Left kidney (tissue), 8 donors: ENCODE measurements around the gene MFSD2A. TPM values are rescaled to one million over a fixed set of nuclear protein-coding genes. Genes with fewer than 3 reads are reported as not detected.
"Not testable (repeated sequence)": the region's sequence is repeated elsewhere in the genome, so short reads cannot be mapped to it uniquely, and the experiment has no call there.

ENCODE experiments used
- DNase-seq: peaks from one replicate; pipeline ENCODE4 v3.0.0-alpha.2; 2013
- long read RNA-seq, 8 donors: transcript quantifications; one replicate each; lab custom pipeline, GENCODE V29; 2026
- polyA plus RNA-seq: library from polyadenylated mRNA; unstranded; fragments of 120-200 nt; gene quantifications from one replicate; pipeline ENCODE4 v1.2.1, GENCODE V29; 2013; ENCODE audit not compliant: insufficient read length

The MFSD2A gene
- polyA plus RNA-seq: 2.0 TPM
- long read RNA-seq, donor 1, partial matches to known transcripts: 0 of 1 reads
- long read RNA-seq, donor 1, other reads (novel, unspliced or antisense): 0 of 1 reads
- long read RNA-seq, donor 2, partial matches to known transcripts: 0 of 1 reads
- long read RNA-seq, donor 2, other reads (novel, unspliced or antisense): 0 of 1 reads
- long read RNA-seq, donor 3, partial matches to known transcripts: 0 of 1 reads
- long read RNA-seq, donor 3, other reads (novel, unspliced or antisense): 0 of 1 reads
- long read RNA-seq, donor 4: 0 reads
- long read RNA-seq, donor 5, partial matches to known transcripts: 0 of 1 reads
- long read RNA-seq, donor 5, other reads (novel, unspliced or antisense): 0 of 1 reads
- long read RNA-seq, donor 6, partial matches to known transcripts: 0 of 1 reads
- long read RNA-seq, donor 6, other reads (novel, unspliced or antisense): 0 of 1 reads
- long read RNA-seq, donor 7: 0 reads
- long read RNA-seq, donor 8: 0 reads

DNA sequence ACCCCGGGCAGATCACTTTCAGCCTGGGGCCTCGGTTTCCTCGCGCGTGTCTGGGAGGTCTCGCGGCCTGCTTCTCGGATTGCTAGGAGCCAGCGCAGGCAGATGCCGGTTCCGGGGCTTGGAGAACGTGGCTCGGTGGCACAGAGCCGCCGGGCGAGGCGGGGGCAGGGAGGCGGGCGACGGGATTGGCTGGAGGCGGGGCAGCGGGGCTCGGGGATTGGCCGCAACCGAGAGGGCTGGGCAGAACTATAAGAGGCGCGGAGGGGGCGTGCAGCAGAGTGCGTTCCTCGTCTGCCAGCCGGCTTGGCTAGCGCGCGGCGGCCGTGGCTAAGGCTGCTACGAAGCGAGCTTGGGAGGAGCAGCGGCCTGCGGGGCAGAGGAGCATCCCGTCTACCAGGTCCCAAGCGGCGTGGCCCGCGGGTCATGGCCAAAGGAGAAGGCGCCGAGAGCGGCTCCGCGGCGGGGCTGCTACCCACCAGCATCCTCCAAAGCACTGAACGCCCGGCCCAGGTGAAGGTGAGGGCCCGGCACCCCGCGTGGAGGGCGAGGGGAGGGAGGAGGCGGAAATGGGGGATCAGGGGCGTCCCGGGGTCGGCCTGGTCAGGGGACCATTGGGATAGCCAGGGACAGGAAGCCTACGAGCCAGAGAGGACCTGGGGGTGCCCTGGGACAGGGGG is at the start of gene MFSD2A:
MFSD2A (plus strand) TSS at position 276 of the 677 bp plus-strand sequence; CDS start at position 424, 148 bp downstream.
- DNase-seq: peak; percentile 76

GRCh38 chr1:39905172-39905571 is 49.8 kb upstream of the MFSD2A start:
- DNase-seq: no peak

DNA sequence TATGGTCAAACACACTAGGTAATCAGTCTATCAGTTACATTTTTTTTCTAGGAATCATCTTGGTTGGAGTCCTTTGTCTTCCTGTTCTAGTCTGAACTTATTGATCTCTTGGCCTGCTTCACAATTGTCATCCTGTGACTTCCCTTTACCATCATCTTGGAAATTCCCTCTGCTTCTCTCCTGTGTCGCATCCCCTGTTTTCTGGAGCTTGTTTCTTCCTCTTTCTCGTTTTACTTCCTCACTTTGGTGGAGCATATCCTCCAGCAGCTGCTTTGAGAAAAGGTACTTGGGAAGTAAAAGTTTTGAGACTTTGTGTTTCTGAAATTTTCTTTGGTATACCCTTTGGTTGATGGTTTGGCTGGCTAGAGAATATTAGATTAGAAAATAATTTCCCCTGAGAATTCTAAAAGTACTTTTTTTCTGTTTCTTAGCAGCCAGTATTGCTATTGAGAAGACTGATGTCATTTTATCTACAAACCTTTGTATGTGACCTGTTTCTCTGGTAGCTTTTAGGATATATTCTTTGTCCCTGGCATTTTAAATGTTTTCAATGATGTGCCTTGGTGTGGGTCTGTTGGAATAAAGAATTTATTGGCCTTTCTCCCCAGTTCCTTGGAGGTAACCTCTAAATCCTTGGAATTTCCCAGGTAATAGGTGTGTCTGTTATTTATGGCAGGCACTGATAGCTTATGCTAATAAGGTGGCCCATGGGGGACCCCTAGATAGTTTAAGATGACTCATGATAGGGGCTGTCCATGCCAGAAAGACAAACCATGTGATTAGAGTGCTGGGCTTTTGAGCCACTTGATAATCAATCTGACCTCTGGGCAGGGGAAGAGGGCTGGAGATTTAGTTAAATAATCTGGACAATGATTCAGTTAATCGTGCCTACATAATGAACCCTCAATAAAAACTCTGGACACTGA is 47.2 kb upstream of the MFSD2A start:
- DNase-seq: no peak

- no peak for DNase-seq
Observed at GRCh38 chr1:39908534-39908933, 46.4 kb upstream of the MFSD2A start.

GRCh38 chr1:39910263-39910662 is 44.7 kb upstream of the MFSD2A start:
- DNase-seq: no peak

DNA sequence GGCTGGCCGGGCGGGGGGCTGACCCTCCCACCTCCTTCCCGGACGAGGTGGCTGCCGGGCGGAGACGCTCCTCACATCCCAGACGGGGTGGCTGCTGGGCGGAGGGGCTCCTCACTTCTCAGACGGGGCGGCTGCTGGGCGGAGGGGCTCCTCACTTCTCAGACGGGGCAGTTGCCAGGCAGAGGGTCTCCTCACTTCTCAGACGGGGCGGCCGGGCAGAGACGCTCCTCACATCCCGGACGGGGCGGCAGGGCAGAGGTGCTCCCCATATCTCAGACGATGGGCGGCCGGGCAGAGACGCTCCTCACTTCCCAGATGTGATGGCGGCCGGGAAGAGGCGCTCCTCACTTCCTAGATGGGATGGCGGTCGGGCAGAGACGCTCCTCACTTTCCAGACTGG is 41.8 kb upstream of the MFSD2A start:
- DNase-seq: not testable (repeated sequence)

- DNase-seq: no peak
Observed at GRCh38 chr1:39915499-39916129, 39.3 kb upstream of the MFSD2A start.

- DNase-seq: no peak
Observed at GRCh38 chr1:39917825-39918224, 37.1 kb upstream of the MFSD2A start.

- peak; percentile 81 for DNase-seq
Observed at GRCh38 chr1:39919545-39919944, 35.4 kb upstream of the MFSD2A start.

- no peak for DNase-seq
Observed at GRCh38 chr1:39922251-39922688, 32.7 kb upstream of the MFSD2A start.

DNA sequence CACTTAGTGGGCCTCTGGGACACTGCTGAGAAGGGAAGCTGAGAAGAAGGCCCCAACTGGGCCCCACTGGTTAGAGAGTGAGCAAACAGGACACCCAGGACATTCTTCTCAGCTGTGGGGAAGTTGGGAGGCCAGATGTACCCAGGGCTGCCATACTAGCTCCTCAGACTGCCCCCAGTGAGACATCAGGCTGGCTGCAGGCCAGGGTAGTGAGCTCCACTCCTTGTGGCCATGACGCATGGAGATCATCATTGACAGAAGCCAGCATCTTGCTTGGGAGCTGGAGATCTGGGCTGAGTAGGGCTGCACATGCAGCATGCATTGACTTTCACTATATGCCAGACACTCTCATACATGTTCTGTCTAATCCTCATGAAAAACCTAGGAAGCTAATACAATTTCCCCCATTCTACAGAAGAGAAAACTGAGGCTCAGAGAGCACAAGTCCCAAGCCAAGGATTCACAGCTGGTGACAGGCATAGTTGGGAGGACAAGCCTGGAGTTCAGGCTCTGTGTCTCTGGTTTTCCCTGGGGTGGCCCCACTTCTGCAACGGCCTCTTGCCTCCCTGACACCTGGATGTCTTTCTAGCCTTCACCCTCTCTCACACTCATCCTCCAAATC is 29.1 kb upstream of the MFSD2A start:
- DNase-seq: no peak

- no peak for DNase-seq
Observed at GRCh38 chr1:39926343-39926793, 28.6 kb upstream of the MFSD2A start.

DNA sequence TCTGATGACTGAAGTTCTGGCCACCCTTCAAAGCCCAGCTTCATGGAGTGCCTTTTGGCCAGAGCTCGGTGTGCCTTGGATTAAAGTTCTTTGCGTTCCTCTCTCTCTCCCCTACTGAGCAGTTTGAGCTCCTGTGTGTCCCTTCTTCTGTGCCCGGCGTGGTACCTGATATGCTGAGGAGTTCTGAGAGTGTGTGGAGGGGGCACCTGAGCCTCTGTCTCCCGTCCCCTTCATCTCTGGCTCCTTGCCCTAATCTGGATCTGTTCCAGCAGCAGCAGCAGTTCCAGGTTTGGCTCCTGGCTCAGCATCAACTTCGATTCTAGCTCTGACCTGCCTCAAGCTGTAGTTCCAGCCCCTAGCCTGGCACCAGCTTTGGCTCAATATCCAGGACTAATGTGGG is 28.1 kb upstream of the MFSD2A start:
- no peak for DNase-seq

- DNase-seq: no peak
Observed at GRCh38 chr1:39927538-39927937, 27.4 kb upstream of the MFSD2A start.

- no peak for DNase-seq
Observed at GRCh38 chr1:39928809-39929587, 25.9 kb upstream of the MFSD2A start.

GRCh38 chr1:39933956-39934941 is 20.7 kb upstream of the MFSD2A start:
- DNase-seq: no peak

DNA sequence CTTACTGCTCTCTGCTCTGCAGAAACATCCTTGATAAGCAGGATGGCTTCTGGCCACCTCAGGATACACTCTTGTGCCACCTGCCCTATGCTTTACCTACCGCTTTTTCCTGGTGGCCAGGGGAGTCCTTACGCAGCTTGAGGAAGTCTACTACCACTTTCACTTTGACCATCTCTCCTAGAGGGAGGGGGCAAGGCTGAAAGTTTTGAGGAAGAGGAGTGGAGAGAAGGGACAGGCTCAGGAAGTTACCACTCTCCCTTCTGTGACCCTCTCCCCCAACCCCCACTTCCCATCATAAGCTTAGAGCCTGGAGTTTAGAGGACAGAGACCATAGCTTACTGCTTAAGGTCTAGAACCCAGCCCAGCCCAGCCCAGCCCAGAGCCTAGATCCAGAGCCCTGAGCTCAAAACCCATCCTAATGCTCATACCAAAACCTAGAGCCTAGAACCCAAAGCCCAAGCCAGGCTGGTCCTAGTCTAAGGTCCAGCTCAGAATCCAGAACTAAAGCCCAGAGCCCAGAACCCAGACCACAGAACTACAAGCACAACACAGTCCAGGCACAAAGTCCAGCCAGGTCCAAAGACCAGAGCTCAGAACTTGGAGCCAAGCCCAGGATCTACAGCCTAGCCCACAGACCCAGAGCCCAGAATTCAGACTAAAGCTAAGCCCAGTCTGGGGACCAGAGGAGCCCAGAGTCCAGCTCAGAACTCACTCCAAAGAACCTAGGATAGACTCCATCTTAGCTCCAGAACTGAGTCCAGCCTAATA is 18.0 kb upstream of the MFSD2A start:
- no peak for DNase-seq

GRCh38 chr1:39938856-39939255 is 16.1 kb upstream of the MFSD2A start:
- DNase-seq: no peak
